Trophoblast cell (in vitro differentiated cells and primary cell): ENCODE data around the gene KISS1R.
"Not testable (repeated sequence)": the region's sequence is repeated elsewhere in the genome, so short reads cannot be mapped to it uniquely, and the experiment has no call there.

Experiments used
- DNase-seq, 2 donors: peaks; one replicate each; pipeline ENCODE4 v3.0.0-alpha.2; 2016
- H2AFZ ChIP-seq: 2 replicates; pipeline ENCODE4 v1.6.1; 2013; ENCODE audit warnings: low read length, moderate library complexity, mild to moderate bottlenecking; ENCODE audit not compliant: insufficient read depth, poor library complexity
- H2AK5ac ChIP-seq: 2 replicates; pipeline ENCODE4 v1.6.1; 2013; ENCODE audit warnings: mild to moderate bottlenecking, low read length
- H2BK120ac ChIP-seq: 2 replicates; pipeline ENCODE4 v1.6.1; 2013; ENCODE audit warnings: low read length, mild to moderate bottlenecking, moderate library complexity; ENCODE audit not compliant: insufficient read depth, poor library complexity
- H2BK12ac ChIP-seq: 2 replicates; pipeline ENCODE4 v1.6.1; 2013; ENCODE audit warnings: mild to moderate bottlenecking, low read length, moderate library complexity
- H2BK5ac ChIP-seq: 2 replicates; pipeline ENCODE4 v1.6.1; 2013; ENCODE audit warnings: low read length, low read depth, moderate library complexity, mild to moderate bottlenecking; ENCODE audit not compliant: poor library complexity
- H3K14ac ChIP-seq: 2 replicates; pipeline ENCODE4 v1.6.1; 2013; ENCODE audit warnings: mild to moderate bottlenecking, low read length
- H3K18ac ChIP-seq: 2 replicates; pipeline ENCODE4 v1.6.1; 2013; ENCODE audit warnings: mild to moderate bottlenecking, low read length
- H3K23ac ChIP-seq: 2 replicates; pipeline ENCODE4 v1.6.1; 2013; ENCODE audit warnings: low read length
- H3K27ac ChIP-seq: 2 replicates; pipeline ENCODE4 v1.5.1; 2013; ENCODE audit warnings: low read depth, mild to moderate bottlenecking, inconsistent platforms, low read length, moderate library complexity
- H3K27me3 ChIP-seq: 2 replicates; pipeline ENCODE4 v1.6.1; 2013; ENCODE audit warnings: inconsistent platforms, mild to moderate bottlenecking, low read length, moderate library complexity; ENCODE audit not compliant: insufficient read depth
- H3K36me3 ChIP-seq, 2 experiments: 1 replicate in 1 of 2; 2 replicates in 1 of 2; pipeline ENCODE4 v1.6.1; 2013; ENCODE audit warnings: low read length in 2 of 2, mild to moderate bottlenecking in 2 of 2, moderate library complexity in 1 of 2; ENCODE audit not compliant: insufficient read depth in 2 of 2, control insufficient read depth in 1 of 2
- H3K4ac ChIP-seq: 2 replicates; pipeline ENCODE4 v1.6.1; 2013; ENCODE audit warnings: low read depth, mild to moderate bottlenecking, low read length, moderate library complexity
- H3K4me1 ChIP-seq, 2 experiments: 1 replicate in 1 of 2; 2 replicates in 1 of 2; pipeline ENCODE4 v1.6.1; 2013; ENCODE audit warnings: low read length in 2 of 2, mild to moderate bottlenecking in 2 of 2, moderate library complexity in 1 of 2; ENCODE audit not compliant: insufficient read depth in 2 of 2, control insufficient read depth in 1 of 2
- H3K4me2 ChIP-seq: 2 replicates; pipeline ENCODE4 v1.6.1; 2013; ENCODE audit warnings: inconsistent platforms, mild to moderate bottlenecking, low read length, moderate library complexity
- H3K4me3 ChIP-seq: 2 replicates; pipeline ENCODE4 v1.5.1; 2013; ENCODE audit warnings: mild to moderate bottlenecking, low read depth, low read length, inconsistent platforms
- H3K79me1 ChIP-seq: one replicate; pipeline ENCODE4 v1.6.1; 2013; ENCODE audit warnings: low read length
- H3K79me2 ChIP-seq: 2 replicates; pipeline ENCODE4 v1.6.1; 2013; ENCODE audit warnings: low read length, mild to moderate bottlenecking; ENCODE audit not compliant: control insufficient read depth, insufficient read depth, poor library complexity
- H3K9ac ChIP-seq: 2 replicates; pipeline ENCODE4 v1.6.1; 2013; ENCODE audit warnings: mild to moderate bottlenecking, low read length
- H3K9me3 ChIP-seq: 2 replicates; pipeline ENCODE4 v1.6.1; 2013; ENCODE audit warnings: low read depth, mild to moderate bottlenecking, control low read depth, inconsistent platforms, low read length; ENCODE audit not compliant: insufficient read depth
- H4K12ac ChIP-seq: 2 replicates; pipeline ENCODE4 v1.6.1; 2013; ENCODE audit warnings: low read depth, mild to moderate bottlenecking, low read length, moderate library complexity
- H4K8ac ChIP-seq: 2 replicates; pipeline ENCODE4 v1.6.1; 2013; ENCODE audit warnings: low read depth, mild to moderate bottlenecking, low read length, moderate library complexity
- H4K91ac ChIP-seq: one replicate; pipeline ENCODE4 v1.6.1; 2013; ENCODE audit warnings: low read depth, mild to moderate bottlenecking, low read length, moderate library complexity
- WGBS: extraction: QIAGEN DNeasy Blood & Tissue Kit; methylation state at CpG from one replicate; pipeline ENCODE4 v1.1.7; 2013; ENCODE audit warnings: missing lambda C conversion rate; ENCODE audit not compliant: insufficient read length, insufficient coverage; ENCODE audit errors: extremely low coverage; 5-methylcytosine and 5-hydroxymethylcytosine counted together

The KISS1R gene

DNA sequence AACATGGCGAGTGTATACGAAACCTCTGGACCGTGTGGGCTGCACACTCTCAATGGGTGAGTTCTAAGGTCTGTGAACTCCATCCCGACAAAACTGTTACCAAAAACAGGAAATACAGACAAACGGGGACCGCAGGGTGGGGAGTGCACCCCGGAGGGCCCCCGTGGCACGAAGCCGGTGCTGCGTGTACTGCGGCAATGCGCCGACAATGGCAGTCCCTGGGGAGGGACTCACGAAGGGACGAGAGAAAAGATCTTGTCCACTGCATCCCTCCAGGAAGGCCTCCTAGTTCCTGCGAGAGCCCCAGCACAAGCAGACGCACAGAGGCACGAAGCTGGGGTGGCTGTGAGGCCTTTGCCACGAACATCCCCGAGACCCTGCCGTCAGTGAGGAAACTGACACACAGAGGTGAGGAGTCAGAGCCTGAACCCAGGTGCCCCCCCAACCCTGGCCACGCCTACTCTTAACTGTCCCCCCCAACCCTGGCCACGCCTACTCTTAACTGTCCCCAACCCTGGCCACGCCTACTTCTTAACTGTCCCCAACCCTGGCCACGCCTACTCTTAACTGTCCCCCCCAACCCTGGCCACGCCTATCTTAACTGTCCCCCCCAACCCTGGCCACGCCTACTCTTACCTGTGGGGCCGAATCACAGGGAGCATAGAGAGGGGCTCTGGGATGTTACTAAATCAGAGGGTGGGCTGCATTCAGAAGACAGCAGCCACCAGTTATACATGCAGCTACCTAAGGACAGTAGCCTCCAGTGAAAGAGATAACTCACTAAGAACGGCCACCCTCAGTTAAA, 28.4 kb upstream of the KISS1R start:
- H3K4me3 ChIP-seq, result no peak overlapping the region
- no peak for DNase-seq
- H3K18ac ChIP-seq, result no peak overlapping the region
- no peaks in the 10 kb centered on the region for H3K27me3 ChIP-seq
- no peak overlapping the region for H3K27ac ChIP-seq
- no peak overlapping the region for H3K23ac ChIP-seq
- no CpG with 5 or more reads among the region's 30 CpGs for WGBS
- H3K79me2 ChIP-seq, result peaks cover 6% of the 10 kb centered on the region
- no peak overlapping the region for H2BK12ac ChIP-seq
- H3K9me3 ChIP-seq, result peaks cover 5% of the 10 kb centered on the region
- no peak overlapping the region for H4K91ac ChIP-seq
- no peak overlapping the region for H3K9ac ChIP-seq
- H3K79me1 ChIP-seq, result peaks cover 18% of the 10 kb centered on the region
- H3K4me2 ChIP-seq, result no peak overlapping the region
- no peak overlapping the region for H4K12ac ChIP-seq
- peaks cover 43 to 45% of the 10 kb centered on the region in 2 experiments for H3K36me3 ChIP-seq
- no peak overlapping the region for H2AFZ ChIP-seq
- H3K14ac ChIP-seq, result no peak overlapping the region
- no peak overlapping the region for H2BK5ac ChIP-seq
- H3K4ac ChIP-seq, result no peak overlapping the region
- H2AK5ac ChIP-seq, result no peak overlapping the region
- no peak overlapping the region for H4K8ac ChIP-seq
- no peak overlapping the region for H2BK120ac ChIP-seq
- peaks cover 14 to 22% of the 10 kb centered on the region in 2 experiments for H3K4me1 ChIP-seq

DNA sequence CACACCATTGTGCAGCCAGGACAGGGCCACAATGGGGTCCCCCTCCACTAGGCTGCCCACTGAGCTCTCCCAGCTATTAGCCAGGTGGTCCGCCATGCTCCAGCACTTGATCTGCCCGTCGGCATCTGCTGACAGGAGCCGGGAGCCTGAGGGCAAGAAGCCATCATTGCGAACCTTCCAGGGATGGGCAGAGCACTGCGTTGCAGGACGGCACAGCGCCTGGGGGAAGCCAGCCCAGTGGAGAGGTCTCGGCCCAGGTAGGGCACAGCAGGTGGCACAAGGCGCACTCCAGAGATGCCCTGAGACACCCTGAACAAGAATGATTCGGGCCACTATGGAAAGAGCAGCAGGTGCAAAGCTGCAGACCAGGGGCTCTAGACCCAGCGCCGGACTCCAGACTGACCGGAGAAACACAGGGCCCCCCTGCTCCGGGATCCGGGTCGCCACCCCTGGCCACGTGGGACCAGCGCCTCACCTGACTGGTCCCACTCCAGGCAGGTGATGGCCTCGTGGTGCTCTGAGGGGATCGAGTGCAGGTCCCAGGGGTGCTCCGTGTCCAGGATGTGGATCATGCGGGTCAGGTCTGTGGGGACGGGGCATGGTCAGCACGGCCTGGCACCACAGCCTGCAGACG, 27.4 kb upstream of the KISS1R start:
- Histone ChIP-seq H3K4me2 (no peak overlapping the region), H3K9me3 (peaks cover 5% of the 10 kb centered on the region), H4K12ac (no peak overlapping the region), H3K4me1 (peaks cover 5 to 13% of the 10 kb centered on the region in 2 experiments), H3K18ac (no peak overlapping the region), H2BK12ac (no peak overlapping the region), H2AFZ (no peak overlapping the region), H3K36me3 (peaks cover 39 to 40% of the 10 kb centered on the region in 2 experiments), H4K8ac (no peak overlapping the region), H3K27ac (no peak overlapping the region), H3K79me1 (peaks cover 11% of the 10 kb centered on the region), H3K14ac (no peak overlapping the region), H2BK120ac (no peak overlapping the region), H3K4me3 (peak overlapping the region; percentile 53), H3K9ac (no peak overlapping the region), H3K79me2 (peaks cover 4% of the 10 kb centered on the region), H4K91ac (no peak overlapping the region), H3K4ac (no peak overlapping the region), H2AK5ac (no peak overlapping the region), H3K23ac (no peak overlapping the region), H3K27me3 (no peaks in the 10 kb centered on the region), H2BK5ac (no peak overlapping the region)
- DNase-seq, result peak in 1 of 2 donors; percentile 52
- WGBS, result no CpG with 5 or more reads among the region's 26 CpGs

DNA sequence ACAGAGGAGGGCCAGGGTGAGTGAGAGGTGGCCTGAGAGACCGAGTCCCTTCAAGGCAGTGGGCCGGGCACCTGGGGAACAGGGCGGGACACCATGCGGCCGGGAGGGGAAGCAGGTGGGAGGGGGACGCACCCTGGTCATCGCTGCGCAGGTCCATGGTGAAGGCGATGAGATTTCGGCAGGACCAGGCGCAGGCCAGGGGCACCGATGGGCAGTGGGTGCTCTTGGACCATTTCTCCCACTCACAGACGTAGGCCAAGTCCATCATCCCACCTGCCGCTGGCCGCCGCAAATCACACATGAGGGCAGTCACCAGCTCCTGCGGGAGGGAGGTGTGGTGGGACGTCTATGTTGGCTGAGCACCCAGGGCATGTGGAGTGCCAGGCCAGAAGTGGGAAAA, 26.3 kb upstream of the KISS1R start:
- no peak overlapping the region for H2AFZ ChIP-seq
- no peak overlapping the region for H4K12ac ChIP-seq
- peaks cover 29 to 30% of the 10 kb centered on the region in 2 experiments for H3K36me3 ChIP-seq
- H3K23ac ChIP-seq, result no peak overlapping the region
- no peak overlapping the region for H2AK5ac ChIP-seq
- H4K91ac ChIP-seq, result no peak overlapping the region
- H3K4me1 ChIP-seq, result peaks cover 5 to 8% of the 10 kb centered on the region in 2 experiments
- H2BK12ac ChIP-seq, result no peak overlapping the region
- H4K8ac ChIP-seq, result no peak overlapping the region
- DNase-seq, result no peak
- peaks cover 4% of the 10 kb centered on the region for H3K79me2 ChIP-seq
- peaks cover 3% of the 10 kb centered on the region for H3K9me3 ChIP-seq
- WGBS, result no CpG with 5 or more reads among the region's 18 CpGs
- no peak overlapping the region for H2BK5ac ChIP-seq
- H2BK120ac ChIP-seq, result no peak overlapping the region
- no peak overlapping the region for H3K4me2 ChIP-seq
- no peak overlapping the region for H3K27ac ChIP-seq
- H3K18ac ChIP-seq, result no peak overlapping the region
- H3K27me3 ChIP-seq, result no peaks in the 10 kb centered on the region
- H3K9ac ChIP-seq, result no peak overlapping the region
- no peak overlapping the region for H3K4ac ChIP-seq
- H3K79me1 ChIP-seq, result peaks cover 10% of the 10 kb centered on the region
- no peak overlapping the region for H3K4me3 ChIP-seq
- no peak overlapping the region for H3K14ac ChIP-seq

DNA sequence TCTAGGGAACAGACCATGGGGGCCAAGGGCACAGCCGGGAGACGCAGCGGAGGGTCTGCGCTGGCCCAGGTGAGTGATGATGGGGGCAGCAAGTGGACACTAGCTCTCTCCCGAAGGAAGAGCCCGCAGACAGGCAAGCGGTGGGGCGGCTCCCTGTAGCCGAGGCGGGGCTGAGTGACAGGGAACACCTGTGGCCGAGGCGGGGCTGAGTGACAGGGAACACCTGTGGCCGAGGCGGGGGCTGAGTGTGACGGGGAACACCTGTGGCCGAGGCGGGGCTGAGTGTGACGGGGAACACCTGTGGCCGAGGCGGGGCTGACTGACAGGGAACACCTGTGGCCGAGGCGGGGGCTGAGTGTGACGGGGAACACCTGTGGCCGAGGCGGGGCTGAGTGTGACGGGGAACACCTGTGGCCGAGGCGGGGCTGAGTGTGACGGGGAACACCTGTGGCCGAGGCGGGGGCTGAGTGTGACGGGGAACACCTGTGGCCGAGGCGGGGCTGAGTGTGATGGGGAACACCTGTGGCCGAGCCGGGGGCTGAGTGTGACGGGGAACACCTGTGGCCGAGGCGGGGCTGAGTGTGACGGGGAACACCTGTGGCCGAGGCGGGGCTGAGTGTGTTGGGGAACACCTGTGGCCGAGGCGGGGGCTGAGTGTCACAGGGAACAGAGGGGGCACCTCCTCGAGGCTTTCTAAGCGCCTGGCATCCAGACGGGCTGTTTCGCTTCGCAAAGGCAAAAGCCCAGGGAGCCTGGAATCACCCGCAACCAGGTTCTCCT, 25.5 kb upstream of the KISS1R start:
- not testable (repeated sequence) for H3K18ac ChIP-seq, H3K79me1 ChIP-seq, H3K27me3 ChIP-seq, H3K4me1 ChIP-seq, H3K23ac ChIP-seq, H2AK5ac ChIP-seq, H3K9me3 ChIP-seq, H3K14ac ChIP-seq, H3K27ac ChIP-seq, H2AFZ ChIP-seq, H3K79me2 ChIP-seq, H3K4me3 ChIP-seq, H2BK12ac ChIP-seq, H4K8ac ChIP-seq, H4K12ac ChIP-seq, H2BK120ac ChIP-seq, H4K91ac ChIP-seq, H3K9ac ChIP-seq, H2BK5ac ChIP-seq
- Histone ChIP-seq H3K36me3 (peaks cover 22 to 28% of the 10 kb centered on the region in 2 experiments), H3K4me2 (peak overlapping the region; percentile 70), H3K4ac (peak overlapping the region; percentile 57)
- no CpG with 5 or more reads among the region's 50 CpGs for WGBS
- peak; percentile 38 to 47 for DNase-seq
